Stimulated activated CD8-positive, alpha-beta memory T cell treated with anti-CD3 and anti-CD28 coated beads, Interleukin-12 subunit alpha, Interleukin-12 subunit beta, amount 100 ng/mL, for 4 hours (primary cell): ENCODE data around the gene CABCOCO1.
A peak's percentile ranks its signal among the peaks of the same experiment; 100 is the strongest.
"Not testable (repeated sequence)": the region's sequence is repeated elsewhere in the genome, so short reads cannot be mapped to it uniquely, and the experiment has no call there.

Experiments
- DNase-seq: peaks from one replicate; pipeline ENCODE4 v3.0.0-alpha.2; 2020; ENCODE audit warnings: low read depth

Gene CABCOCO1

GRCh38 chr10:61719475-61719874, 56.7 kb downstream of the CABCOCO1 start:
- DNase-seq: not testable (repeated sequence)

DNA sequence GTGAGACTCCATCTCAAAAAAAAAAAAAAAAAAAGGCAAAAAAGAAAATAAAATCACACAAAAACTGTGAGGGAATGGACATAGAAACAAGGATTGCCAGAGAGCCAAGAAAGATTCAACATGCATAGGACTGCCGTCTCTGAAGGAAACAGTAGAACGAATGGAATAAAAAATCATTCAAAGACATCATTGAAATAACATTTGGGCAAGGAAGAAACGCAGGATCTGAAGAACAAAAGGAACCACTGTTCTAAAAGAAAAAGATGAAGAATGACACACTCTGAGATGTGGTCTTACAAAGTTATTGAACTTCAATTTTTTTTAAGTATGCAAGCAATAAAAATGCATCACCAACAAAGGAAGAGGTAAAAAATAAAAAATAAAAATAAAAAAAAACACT, 57.2 kb downstream of the CABCOCO1 start:
- no peak for DNase-seq

DNA sequence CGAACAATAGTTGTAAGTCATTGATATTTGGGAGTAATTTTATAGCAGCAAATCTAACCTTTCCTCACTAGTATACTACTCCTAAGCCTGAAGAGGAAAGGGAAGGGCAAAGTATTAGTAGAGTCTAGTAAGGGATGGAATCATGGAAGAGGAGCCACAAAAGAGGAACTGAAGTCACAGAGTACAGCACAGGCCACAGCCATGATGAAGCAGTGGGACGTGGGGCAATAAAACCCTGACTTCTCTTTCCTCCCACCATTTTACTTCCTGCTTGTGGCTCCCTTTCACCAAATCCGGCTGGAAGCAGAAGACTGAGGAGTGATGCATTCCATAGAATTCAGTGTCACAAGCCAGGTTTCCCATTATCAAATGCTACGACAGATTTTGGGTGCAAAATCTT, 58.7 kb downstream of the CABCOCO1 start:
- no peak for DNase-seq

DNA sequence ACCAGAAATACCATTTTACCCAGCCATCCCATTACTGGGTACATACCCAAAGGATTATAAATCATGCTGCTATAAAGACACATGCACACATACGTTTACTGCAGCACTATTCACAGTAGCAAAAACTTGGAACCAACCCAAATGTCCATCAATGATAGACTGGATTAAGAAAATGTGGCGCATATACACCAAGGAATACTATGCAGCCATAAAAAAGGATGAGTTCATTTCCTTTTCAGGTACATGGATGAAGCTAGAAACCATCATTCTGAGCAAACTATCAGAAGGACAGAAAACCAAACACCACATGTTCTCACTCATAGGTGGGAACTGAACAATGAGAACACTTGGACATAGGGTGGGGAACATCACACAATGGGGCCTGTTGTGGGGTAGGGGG, 62.5 kb downstream of the CABCOCO1 start:
- not testable (repeated sequence) for DNase-seq

DNA sequence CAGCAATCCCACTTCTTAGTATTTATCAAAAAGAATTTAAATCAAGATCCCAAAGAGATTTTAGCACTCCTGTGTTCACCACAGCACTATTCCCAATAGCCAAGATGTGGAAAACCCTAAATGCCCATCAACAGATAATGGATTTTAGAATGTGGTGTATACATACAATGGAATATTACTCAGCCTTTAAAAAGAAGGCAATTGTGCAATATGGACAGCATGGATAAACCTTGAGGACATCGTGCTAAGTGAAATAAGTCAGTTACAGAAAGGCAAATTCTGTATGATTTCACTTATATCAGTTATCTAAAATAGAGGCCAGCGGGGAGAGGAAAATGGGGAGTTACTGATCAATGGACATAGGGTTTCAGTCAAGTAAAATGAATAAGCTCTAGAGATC, 66.9 kb downstream of the CABCOCO1 start:
- no peak for DNase-seq

DNA sequence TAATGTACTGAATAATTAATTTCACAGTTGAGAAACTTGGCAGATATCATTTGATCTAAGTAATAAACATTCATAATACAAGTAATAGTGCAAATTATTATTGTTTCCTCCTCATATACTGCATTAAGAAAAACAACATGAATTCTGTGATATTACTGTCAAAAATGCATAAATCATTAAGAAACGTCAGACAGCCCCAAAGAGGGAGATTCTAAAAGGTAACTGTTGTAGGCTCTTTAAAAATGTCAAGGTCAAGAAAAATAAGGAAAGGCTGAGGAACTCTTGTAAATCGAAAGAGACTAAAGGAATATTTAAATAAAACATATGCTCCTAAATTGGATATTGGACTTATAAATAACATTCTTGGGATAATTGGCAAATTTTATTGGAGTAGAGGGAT, 67.9 kb downstream of the CABCOCO1 start:
- no peak for DNase-seq

DNA sequence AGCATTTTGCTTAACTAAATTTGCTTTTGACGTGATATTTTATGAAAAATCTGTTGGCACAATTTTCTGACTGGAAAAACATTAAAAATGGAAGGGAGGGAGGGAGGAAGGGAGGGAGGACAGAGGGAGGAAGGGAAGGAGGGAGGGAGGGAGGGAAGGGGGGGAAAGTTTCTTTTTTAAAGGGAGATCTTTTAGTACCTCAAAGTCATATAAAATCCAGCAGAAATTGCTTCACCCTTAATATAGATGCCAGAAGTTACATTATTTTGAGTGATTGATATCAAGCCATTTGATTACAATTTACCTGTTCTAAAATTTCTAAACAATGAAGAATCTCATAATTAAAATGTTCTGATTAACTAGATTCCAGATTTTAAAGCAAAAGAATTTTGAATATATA, 68.9 kb downstream of the CABCOCO1 start:
- no peak for DNase-seq

DNA sequence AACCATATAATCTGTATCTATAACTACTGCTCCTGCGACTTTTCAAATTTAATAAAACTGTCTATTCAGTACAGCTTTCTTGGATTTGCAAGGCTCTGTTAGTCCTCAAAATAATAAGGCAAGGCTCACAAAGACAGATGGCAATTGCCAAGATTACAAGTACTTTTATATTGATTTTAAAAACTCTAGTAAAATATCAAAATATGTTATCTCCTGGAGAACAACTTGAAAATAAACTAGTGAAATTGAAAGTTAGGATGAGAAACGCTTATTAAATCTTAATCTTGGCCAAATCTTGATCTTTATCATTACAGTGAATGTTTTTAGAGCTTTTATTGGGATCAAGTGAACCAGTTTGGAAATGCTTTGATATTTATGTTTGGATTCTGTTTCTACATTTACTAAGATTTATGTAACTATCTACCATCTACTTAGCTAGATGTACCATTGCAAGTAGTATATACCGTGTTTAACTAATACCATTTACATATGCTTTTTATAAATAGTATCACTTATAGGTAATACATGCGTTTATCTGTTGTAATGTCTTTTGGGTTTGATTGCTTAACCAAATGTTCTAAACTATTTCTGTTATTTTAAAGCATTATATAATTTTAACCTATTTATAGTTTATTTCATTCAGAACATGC, 70.0 kb downstream of the CABCOCO1 start:
- DNase-seq: no peak

GRCh38 chr10:61733358-61733940, 70.7 kb downstream of the CABCOCO1 start:
- no peak for DNase-seq

- no peak for DNase-seq
Measured at GRCh38 chr10:61735882-61736281, 73.2 kb downstream of the CABCOCO1 start.

DNA sequence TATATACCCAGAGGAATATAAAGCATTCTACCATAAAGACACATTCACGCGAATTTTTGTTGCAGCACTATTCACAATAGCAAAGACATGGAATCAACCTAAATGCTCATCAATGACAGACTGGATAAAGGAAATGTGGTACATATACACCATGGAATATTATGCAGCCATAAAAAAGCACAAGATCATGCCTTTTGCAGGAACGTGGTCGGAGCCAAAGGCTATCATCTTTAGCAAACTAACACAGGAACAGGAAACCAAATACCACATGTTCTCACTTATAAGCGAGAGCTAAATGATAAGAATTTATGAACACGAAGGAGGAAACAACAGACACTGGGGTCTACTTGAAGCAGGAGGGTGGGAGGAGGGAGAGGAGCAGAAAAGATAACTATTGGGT, 74.7 kb downstream of the CABCOCO1 start:
- DNase-seq: not testable (repeated sequence)

GRCh38 chr10:61742812-61743211, 80.1 kb downstream of the CABCOCO1 start:
- DNase-seq: no peak

DNA sequence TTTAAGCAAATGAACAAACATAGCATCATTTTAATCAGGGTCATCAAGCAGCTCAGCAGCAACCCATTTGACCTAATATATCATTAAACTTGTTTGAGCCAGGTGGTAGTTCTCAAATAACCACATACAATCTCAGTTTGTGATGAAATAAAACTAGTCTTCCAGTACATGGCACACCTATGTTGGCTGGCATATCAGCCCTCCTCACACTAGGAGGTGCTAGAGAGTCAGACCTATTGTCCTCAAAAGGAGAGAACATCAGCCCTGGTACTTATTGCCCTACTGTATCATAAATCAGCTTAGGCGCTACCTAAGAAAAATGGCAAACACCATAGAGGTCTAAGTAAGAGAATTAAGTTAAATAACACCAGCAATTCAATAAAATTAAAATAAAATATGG, 81.7 kb downstream of the CABCOCO1 start:
- DNase-seq: no peak

DNA sequence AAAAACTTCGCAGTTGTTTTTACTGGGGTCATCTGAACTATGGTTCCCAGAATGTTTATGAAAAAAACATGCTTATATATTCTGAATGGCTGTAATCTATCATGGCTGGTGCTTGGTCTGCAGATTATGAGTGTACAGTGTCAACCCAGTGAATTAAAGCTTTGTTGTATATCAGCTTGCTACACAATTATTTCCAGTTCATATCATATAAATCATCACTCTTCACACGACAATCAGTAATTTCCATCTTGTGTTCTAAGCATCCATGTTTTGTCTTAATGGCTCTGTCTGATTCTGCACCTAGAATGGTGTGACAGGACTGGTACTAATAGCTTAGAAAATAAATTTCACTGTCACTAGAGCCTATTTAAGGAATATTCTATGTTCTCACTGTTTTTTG, 83.6 kb downstream of the CABCOCO1 start:
- no peak for DNase-seq

- DNase-seq: no peak
Measured at GRCh38 chr10:61747307-61747706, 84.6 kb downstream of the CABCOCO1 start.

- DNase-seq: no peak
Measured at GRCh38 chr10:61749291-61749690, 86.6 kb downstream of the CABCOCO1 start.

GRCh38 chr10:61750943-61751471, 88.3 kb downstream of the CABCOCO1 start:
- DNase-seq: peak; percentile 30

GRCh38 chr10:61751599-61751998, 88.9 kb downstream of the CABCOCO1 start:
- DNase-seq: no peak

DNA sequence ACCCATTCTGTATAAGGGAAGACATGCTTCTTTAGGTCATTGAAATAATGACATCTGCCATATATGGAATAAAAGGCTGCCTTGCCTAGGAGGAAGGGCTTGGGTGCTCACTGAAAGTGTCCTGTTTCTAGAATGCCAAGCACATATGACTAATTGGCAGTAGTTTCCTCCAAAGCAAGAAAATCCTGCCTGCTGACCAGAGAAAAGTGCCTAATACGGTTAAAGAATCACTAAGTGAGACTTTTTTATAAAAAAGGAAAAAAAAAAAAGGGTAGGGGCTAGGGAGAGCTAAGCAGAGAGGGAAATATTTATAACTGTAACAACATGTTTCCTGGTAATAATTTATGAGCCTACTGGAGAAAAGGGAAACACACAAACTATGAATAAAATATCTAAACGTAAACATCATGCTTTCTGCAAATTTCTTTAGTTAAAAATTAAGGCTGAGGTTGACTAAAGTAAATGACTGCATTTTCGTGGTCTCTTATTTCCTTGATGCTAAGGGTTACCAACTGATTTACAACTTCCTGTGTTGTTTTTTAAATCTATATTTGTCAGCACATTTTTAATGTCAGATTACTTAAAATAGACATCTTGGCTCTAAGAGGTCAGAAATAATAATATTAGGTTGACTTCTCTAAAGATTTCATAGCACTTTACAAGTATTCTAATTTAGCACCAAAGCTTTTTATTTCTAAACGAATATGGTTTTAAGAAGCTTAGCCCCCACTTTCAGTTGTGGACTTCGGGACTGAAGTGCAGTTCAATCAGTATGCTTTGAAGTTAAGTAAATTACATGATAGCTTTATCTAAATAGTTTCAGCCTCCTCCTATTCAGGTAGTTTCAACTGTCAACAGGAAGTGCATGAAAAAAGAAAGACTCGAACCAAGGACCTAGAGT, 89.6 kb downstream of the CABCOCO1 start:
- no peak for DNase-seq

DNA sequence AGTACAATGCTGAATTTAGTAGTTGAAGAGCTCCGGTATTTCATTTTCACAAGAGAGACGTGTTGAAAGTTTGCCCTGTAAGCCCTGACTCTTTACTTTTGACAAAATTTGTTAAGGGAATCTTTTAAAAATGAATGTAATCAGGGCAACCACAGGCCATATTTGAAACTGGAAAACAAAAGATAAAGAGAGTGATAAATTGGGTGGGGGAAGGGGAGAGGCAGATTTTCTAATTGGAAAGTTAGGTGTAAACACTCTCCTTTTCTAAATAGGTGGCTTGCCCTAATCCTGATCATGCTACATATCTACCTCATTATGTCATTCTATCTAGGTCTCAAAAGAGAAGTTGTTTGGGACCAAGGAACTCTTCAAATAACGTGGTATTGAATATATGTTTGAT, 90.7 kb downstream of the CABCOCO1 start:
- DNase-seq: no peak

DNA sequence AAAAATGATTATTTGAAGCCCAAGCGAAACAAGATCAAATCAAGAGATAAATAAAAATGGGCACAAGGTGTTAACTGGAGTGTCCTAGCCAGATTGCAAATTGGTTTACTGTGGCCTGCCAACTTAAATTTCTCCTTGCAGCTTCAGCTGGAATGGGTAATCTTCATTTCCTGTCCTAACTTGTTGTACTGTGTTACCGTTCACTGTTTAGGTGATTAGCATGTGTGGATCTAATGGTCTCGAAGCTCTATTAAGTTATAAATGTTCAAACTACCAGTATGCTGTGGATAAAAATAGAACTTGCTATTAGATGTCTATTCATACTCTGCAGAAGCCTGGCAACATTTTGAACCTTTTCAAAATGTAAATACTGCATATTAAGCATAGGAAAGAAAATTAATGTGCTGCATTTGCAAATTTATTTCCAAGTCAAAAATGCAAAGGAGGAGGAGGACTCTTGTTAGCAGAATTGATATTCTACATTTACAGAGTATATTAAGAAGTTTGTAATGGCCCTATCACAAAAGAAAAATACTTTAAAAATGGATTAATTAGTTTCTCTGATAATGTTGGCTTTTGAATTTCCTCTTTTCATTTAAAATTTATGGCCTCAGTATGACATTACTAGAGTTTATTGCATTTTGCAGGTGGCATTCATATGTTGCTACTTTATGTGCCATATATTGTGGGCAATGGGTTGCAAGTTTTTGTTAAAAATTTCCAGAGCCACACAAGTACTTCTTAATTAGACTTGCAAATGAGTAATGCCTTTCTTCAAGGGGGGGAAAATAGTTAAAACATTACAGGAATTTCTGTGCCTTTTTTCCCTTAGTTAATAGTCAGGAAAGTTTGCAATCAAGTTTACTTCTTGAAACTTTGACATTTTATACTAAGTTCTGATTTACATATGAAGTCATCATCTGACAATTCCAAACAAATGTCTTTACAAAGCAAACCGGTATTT, 92.1 kb downstream of the CABCOCO1 start:
- no peak for DNase-seq

DNA sequence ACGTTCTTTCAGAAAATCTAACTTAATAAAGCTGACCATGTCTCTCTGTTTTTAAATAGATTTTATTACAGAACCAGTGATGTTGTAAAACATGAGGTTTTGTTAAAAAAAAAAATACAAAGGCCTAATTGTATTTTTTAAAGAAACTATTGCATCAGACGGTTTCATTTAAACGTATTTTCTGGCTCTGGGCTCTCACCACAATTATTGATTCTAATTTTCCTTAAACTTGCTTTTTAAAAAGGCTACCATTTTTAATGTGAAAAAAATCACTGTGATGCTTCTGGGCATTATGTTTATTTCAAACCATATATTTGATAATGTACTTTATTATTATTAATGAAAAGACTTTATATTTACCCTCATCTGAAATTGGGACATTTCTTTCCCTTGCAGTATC, 94.3 kb downstream of the CABCOCO1 start:
- no peak for DNase-seq
